NOMO-1 treated with DMSO at 0.1 percent for 48 hours (cell line): ENCODE results near the gene CDH22.

Experiments used
- DNase-seq: peaks from one replicate; lab custom pipeline; 2025; ENCODE audit not compliant: unreplicated experiment; lab: John Stamatoyannopoulos, UW

Gene CDH22

DNA sequence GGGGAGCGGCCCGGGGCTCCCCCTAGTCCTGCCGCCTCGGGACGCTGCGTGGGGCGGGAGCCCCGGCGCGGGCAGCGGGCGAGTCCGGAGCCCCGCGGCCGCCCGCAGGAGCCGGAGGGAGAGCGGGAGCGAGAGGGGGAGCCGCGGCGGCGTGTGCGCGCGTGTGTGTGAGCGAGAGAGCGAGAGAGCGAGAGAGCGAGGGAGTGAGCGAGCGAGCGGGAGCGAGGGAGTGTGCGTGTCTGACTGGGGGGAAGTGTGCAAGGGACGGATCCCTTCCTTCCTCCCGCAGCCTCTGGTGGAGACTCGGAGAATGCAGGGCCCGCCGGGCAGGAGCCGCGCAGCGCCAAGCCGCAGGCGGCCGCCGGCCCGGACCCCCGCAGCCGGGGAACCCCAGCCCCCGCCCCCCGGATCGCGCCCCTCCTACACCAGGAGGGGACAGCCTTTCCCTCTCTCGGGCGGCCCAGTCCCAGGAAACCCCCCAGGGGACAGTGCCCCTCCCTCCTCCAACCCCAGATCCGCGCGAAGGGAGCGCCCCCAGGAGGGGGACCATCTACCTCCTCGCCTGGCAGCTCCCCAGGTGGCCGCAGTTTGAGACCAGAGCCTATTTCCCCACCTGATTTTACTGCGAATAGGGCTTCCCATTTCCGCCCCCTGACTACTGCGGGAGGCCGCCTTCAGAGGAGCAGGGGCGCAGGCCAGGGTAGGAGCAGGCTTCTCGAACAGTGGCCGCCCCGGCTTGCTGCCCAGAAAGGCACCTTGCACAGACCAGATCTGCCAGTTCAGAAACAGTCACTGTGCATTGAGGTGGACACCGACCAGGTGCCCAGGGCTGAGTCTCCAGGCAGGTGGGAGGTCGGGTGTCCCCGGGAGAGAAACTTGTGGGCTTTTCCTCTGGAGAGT is at the start of gene CDH22:
Gene CDH22, minus strand, starts transcription at position 241 of the 900 bp plus-strand sequence. CDS start 57,204 bp downstream, outside the sequence.
- DNase-seq: peak; percentile 57

GRCh38 chr20:46357030-46357514 is 48.8 kb upstream of the CDH22 start:
- no peak for DNase-seq

GRCh38 chr20:46356195-46357029 is 48.1 kb upstream of the CDH22 start:
- DNase-seq: no peak

GRCh38 chr20:46355778-46356177 is 47.5 kb upstream of the CDH22 start:
- DNase-seq: no peak

DNA sequence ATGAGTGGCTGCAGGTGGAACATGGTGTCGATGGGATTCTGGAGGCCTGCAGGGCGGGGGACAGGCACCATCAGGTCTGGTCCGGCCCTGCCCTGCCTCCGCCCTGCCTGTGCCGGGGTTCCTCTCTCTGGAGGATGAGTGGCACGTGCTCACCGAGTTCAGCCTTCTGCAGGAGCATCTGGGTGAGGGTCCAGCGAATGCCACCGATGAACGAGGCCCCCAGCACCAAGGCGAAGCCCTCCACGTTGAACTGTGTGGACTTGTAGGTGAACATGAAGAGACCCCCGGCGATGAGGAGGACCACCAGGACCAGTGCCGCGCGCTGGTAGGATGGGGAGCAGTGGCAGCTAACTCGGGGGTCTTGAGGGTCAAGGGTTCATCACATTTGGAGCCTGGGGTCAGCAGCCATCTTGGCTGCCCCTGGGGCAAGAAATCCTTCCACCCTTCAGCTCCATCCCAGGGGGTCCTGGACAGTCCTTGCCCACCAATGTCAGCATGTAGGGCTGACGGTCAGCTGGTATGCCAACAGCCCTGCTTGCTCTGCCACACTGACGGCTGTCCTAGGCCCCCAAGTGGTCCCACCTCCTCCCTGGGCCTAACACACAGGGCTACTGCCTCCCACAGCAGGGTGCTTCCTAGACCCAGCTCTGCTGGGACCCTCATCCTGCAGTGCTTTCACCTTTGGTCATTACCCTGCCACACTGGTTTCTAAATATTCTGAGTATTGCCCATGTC is 46.8 kb upstream of the CDH22 start:
- no peak for DNase-seq

DNA sequence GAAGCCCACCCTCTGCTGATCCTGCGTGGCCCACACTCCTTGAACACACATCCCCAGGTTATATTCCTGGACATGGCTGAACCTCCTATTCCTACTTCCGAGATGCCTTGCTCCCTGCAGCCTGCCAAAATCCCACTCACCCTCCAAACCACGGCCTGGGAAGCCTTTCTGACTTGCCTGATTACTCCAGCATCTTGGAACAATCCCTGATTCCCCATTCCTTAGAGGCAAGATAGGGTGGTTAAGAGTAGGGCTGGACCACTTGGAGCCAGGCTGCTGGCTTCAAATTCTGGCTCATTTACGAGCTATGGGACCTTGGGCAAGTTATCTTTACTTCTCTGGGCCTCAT is 45.9 kb upstream of the CDH22 start:
- DNase-seq: no peak

DNA sequence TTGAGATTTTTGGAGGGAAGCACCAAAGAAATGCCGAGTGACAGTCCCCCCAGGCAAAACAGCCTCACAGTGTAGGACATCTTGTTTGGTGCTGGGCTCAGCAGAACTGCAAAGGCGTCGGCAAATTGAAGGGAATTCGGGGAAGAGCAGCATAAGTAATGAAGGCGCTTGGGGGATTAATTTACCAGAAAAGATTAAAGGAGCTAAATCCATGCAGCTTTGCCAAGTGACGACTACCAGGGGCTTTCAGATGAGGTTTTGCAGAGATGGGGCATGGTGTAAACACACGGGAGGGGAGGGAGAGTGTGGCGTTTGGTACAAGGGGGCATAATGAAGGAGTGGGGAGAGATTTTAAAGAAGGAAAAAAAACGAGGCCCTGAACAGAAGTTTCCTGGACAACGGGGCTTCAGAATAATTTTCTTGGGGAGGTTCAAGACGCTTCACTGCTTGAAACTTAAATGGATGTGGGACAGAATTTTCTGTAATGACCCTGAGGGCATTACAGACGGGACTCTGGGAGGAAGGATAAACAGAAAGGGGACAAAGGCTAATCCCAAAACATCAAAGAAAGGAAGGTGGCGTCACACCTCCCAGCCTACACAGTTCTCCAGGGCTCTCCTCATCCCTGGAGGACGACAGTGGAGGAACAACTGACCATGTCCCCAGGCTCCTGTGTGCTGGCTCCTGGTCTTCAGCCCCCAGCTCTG is 45.4 kb upstream of the CDH22 start:
- no peak for DNase-seq

DNA sequence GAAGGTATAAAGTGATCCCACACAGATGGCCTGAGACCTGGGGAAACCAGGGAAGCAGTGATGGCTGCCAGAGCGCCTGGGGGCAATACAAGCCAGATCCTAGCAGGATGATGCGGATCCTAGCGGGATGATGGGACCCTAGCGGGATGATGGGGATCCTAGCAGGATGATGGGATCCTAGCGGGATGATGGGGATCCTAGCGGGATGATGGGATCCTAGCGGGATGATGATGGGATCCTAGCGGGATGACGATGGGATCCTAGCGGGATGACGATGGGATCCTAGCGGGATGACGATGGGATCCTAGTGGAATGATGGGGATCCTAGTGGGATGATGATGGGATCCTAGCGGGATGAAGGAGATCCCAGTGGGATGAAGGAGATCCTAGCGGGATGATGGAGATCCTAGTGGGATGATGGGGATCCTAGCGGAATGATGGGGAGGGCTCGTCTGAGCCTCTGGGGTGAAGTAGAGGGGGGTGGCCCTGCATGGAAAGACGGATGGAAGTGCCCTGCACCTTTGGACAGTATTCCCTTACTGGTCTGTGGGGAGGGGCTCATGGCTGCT is 44.2 kb upstream of the CDH22 start:
- no peak for DNase-seq

DNA sequence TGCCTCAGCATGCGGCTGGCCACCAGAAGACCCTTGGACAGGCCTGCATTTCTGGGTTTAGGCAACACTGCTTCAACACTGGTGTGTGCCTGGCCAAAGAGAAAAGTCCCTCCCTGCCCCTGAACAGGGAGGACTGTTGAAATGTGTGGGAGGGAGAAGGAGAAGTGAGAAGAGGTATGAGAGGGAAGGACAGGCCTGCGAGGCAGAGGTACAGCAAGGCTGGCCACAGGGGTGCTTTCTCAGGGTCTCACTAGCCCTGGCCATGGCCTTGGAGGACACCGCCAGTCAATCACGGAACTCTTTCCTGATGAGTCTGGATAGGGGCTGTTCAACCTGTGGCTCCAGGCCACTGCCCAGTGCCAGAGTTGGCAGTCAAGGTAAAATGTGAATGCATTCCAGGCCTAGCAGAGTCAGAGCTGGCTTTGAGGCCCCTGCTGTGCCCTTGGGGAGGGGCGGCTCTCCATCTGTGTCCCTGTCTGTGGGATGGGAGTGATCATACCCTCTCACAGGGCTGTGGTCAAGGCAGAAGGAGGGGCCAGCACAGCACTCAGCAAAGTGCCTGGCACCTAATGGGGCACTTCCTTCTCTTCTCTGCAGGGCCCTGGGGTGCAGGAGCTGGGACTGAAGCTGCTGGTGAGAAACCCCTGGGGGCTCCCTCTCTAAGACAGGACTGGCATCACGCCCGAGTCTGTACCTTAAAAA is 43.2 kb upstream of the CDH22 start:
- no peak for DNase-seq

- DNase-seq: no peak
Observed at GRCh38 chr20:46350986-46351267, 42.6 kb upstream of the CDH22 start.

GRCh38 chr20:46350201-46350985 is 42.1 kb upstream of the CDH22 start:
- DNase-seq: peak; percentile 28

- no peak for DNase-seq
Observed at GRCh38 chr20:46349742-46350056, 41.4 kb upstream of the CDH22 start.

- no peak for DNase-seq
Observed at GRCh38 chr20:46349035-46349741, 40.9 kb upstream of the CDH22 start.

- DNase-seq: no peak
Observed at GRCh38 chr20:46347841-46348803, 39.8 kb upstream of the CDH22 start.

- no peak for DNase-seq
Observed at GRCh38 chr20:46346770-46347169, 38.5 kb upstream of the CDH22 start.

- DNase-seq: no peak
Observed at GRCh38 chr20:46344488-46345162, 36.3 kb upstream of the CDH22 start.

DNA sequence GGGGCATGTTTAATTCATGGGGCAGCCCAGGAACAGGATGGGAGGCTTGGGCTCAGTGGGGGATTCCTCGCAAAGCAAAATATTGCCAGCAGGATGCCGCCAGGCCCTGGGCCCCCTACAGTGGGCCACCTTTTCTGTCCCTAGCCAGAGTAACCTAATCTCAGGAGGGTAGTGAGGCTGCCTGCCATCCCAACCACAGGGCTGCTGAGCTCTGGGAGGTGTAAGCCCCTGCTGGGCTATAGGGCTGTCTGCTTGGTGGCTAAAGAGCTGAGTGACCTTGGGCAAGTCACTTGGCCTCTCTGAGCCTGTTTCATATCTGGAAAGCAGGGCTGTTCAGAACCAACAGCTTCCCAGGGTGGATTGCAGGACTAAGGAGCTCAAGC is 35.7 kb upstream of the CDH22 start:
- no peak for DNase-seq
